ENCODE results near the gene LCE7A.

LCE7A gene

DNA sequence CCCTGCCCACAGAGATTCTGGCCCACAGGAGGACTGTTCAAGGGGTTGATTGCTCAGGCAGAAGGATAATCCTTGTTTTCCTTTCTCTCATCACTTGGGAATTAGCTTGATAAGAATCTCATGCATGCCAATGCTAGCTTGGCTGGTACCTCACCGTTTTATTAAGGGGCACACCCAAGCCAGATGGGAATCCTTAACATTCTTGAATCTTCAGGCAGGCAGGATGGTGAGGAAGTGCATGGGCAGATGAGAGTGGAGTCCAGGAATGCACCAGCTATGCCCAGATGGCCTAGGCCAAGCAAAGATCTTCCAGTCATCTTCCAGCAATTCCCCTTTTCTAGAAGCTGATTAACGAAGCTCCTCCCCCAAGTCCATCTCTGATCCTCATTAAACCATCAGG is 4.1 kb upstream of the LCE7A start:
- Histone ChIP-seq H3K27ac (ENCODE audit: low read depth, low read length, poor library complexity, severe bottlenecking) (no peak overlapping the region), H3K4me3 (ENCODE audit: low read depth, low read length, poor library complexity, severe bottlenecking) (no peak overlapping the region), H4K20me1 (ENCODE audit: insufficient read depth, low read length) (no peaks in the 10 kb centered on the region), H3K4me2 (ENCODE audit: low read length) (no peak overlapping the region), H3K4me1 (ENCODE audit: insufficient read depth, low read length, severe bottlenecking) (no peaks in the 10 kb centered on the region), H2AFZ (ENCODE audit: low read length) (no peak overlapping the region), H3K36me3 (ENCODE audit: insufficient read depth, low read length) (no peaks in the 10 kb centered on the region), H3K9ac (ENCODE audit: low read length) (no peak overlapping the region), H3F3A (ENCODE audit: insufficient read depth, low read length) (no peaks in the 10 kb centered on the region), H3K9me2 (ENCODE audit: low read depth, low read length) (no peaks in the 10 kb centered on the region), H3K27me3 (ENCODE audit: insufficient read depth, low read length) (no peaks in the 10 kb centered on the region), H3K9me3 (ENCODE audit: low read length) (no peaks in the 10 kb centered on the region), H3K79me2 (ENCODE audit: insufficient read depth, low read length) (no peaks in the 10 kb centered on the region)
- TF ChIP-seq, protein P1, sequence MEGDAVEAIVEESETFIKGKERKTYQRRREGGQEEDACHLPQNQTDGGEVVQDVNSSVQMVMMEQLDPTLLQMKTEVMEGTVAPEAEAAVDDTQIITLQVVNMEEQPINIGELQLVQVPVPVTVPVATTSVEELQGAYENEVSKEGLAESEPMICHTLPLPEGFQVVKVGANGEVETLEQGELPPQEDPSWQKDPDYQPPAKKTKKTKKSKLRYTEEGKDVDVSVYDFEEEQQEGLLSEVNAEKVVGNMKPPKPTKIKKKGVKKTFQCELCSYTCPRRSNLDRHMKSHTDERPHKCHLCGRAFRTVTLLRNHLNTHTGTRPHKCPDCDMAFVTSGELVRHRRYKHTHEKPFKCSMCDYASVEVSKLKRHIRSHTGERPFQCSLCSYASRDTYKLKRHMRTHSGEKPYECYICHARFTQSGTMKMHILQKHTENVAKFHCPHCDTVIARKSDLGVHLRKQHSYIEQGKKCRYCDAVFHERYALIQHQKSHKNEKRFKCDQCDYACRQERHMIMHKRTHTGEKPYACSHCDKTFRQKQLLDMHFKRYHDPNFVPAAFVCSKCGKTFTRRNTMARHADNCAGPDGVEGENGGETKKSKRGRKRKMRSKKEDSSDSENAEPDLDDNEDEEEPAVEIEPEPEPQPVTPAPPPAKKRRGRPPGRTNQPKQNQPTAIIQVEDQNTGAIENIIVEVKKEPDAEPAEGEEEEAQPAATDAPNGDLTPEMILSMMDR (IDR thresholded peaks at IDR 0.05; ENCODE audit: low read length), result no peak
- no peak for TF ChIP-seq EZH2 (IDR thresholded peaks at IDR 0.05; ENCODE audit: borderline replicate concordance, low read length)

DNA sequence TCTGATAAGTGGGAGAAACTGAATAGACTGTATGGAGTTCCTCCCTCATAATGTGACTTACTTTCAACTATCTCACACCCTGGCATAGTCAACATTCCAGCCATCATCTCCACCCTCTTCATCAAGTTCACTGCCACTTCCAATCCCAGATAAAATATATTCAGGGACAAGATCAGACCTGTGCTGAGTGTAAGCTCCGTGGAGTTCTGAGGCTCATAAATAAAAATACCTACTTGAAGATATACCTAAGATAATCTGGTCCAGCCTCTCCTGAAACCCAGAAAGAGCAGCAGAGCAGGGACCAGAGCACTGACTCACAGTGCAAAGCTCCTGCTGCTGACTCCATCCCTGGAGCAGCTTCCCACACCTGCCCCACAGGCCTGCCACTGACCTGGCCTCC is 1.7 kb upstream of the LCE7A start:
- TF ChIP-seq, protein P1 (IDR thresholded peaks at IDR 0.05; ENCODE audit: low read length), result no peak
- no peak for TF ChIP-seq EZH2 (IDR thresholded peaks at IDR 0.05; ENCODE audit: borderline replicate concordance, low read length)
- Histone ChIP-seq H3K36me3 (ENCODE audit: insufficient read depth, low read length) (no peaks in the 10 kb centered on the region), H3K27me3 (ENCODE audit: insufficient read depth, low read length) (no peaks in the 10 kb centered on the region), H3K4me3 (ENCODE audit: low read depth, low read length, poor library complexity, severe bottlenecking) (no peak overlapping the region), H4K20me1 (ENCODE audit: insufficient read depth, low read length) (no peaks in the 10 kb centered on the region), H3K9me3 (ENCODE audit: low read length) (no peaks in the 10 kb centered on the region), H3K9ac (ENCODE audit: low read length) (no peak overlapping the region), H3K9me2 (ENCODE audit: low read depth, low read length) (no peaks in the 10 kb centered on the region), H3K79me2 (ENCODE audit: insufficient read depth, low read length) (no peaks in the 10 kb centered on the region), H3K4me1 (ENCODE audit: insufficient read depth, low read length, severe bottlenecking) (no peaks in the 10 kb centered on the region), H3K27ac (ENCODE audit: low read depth, low read length, poor library complexity, severe bottlenecking) (no peak overlapping the region), H3K4me2 (ENCODE audit: low read length) (no peak overlapping the region), H2AFZ (ENCODE audit: low read length) (no peak overlapping the region), H3F3A (ENCODE audit: insufficient read depth, low read length) (no peaks in the 10 kb centered on the region)

DNA sequence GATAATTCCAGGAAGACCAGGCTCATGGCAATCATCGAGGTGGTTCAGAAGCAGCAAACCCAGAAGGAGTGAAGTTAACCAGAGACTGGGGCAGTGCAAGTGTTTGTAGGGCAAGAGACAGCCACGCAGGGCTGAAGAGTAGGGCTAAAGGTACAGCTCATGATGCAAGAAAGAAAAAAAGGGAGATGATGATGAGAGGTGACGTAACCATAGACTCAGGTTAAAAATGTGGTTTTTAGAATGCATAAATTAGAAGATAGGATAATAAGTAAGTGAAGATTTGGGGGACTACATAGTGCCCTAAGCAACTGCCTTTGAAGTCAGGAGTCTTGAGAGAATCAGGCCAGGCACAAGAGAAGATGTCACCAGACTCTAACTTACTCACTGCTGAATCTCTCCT is 333 bp downstream of the LCE7A start:
- H3K36me3 ChIP-seq (ENCODE audit: insufficient read depth, low read length), result no peaks in the 10 kb centered on the region
- no peak overlapping the region for H3K4me2 ChIP-seq (ENCODE audit: low read length)
- no peak overlapping the region for H3K27ac ChIP-seq (ENCODE audit: low read depth, low read length, poor library complexity, severe bottlenecking)
- H4K20me1 ChIP-seq (ENCODE audit: insufficient read depth, low read length), result no peaks in the 10 kb centered on the region
- TF ChIP-seq, protein P1 (IDR thresholded peaks at IDR 0.05; ENCODE audit: low read length), result no peak
- no peak for TF ChIP-seq EZH2 (IDR thresholded peaks at IDR 0.05; ENCODE audit: borderline replicate concordance, low read length)
- H3K4me1 ChIP-seq (ENCODE audit: insufficient read depth, low read length, severe bottlenecking), result no peaks in the 10 kb centered on the region
- H3F3A ChIP-seq (ENCODE audit: insufficient read depth, low read length), result no peaks in the 10 kb centered on the region
- no peak overlapping the region for H3K9ac ChIP-seq (ENCODE audit: low read length)
- H3K9me2 ChIP-seq (ENCODE audit: low read depth, low read length), result no peaks in the 10 kb centered on the region
- no peaks in the 10 kb centered on the region for H3K79me2 ChIP-seq (ENCODE audit: insufficient read depth, low read length)
- H3K4me3 ChIP-seq (ENCODE audit: low read depth, low read length, poor library complexity, severe bottlenecking), result no peak overlapping the region
- no peaks in the 10 kb centered on the region for H3K27me3 ChIP-seq (ENCODE audit: insufficient read depth, low read length)
- H2AFZ ChIP-seq (ENCODE audit: low read length), result no peak overlapping the region
- no peaks in the 10 kb centered on the region for H3K9me3 ChIP-seq (ENCODE audit: low read length)

All from OCI-LY1 (cell line).